ENCODE measurements around the gene CACNA1D. TPM values are rescaled to one million over a fixed set of nuclear protein-coding genes. Genes with fewer than 3 reads are reported as not detected.

Gene CACNA1D
- total RNA-seq, 2 donors from 2014 or later, result 0.68 to 1.5 TPM

- no peak for TF ChIP-seq CTCF (IDR thresholded peaks at IDR 0.05)
- H3K4me3 ChIP-seq, result no peak overlapping the region
- no peaks in the 10 kb centered on the region for H3K4me1 ChIP-seq (ENCODE audit: control insufficient read depth in 1 of 2, low read depth in 2 of 2)
- H3K27ac ChIP-seq, result no peak overlapping the region
- no peaks in the 10 kb centered on the region for H3K27me3 ChIP-seq (replicated peaks; ENCODE audit: insufficient read depth)
- no peaks in the 10 kb centered on the region for H3K9me3 ChIP-seq
- ATAC-seq (ENCODE audit: insufficient number of reproducible peaks, low FRiP score, low read depth), result no peak
- DNase-seq (ENCODE audit: low spot score), result no peak
- H3K36me3 ChIP-seq, result no peaks in the 10 kb centered on the region
These were observed 52.9 kb downstream of the CACNA1D start for GRCh38 chr3:53547327-53547726.

GRCh38 chr3:53550005-53550620 lies 55.7 kb downstream of the CACNA1D start:
- no peaks in the 10 kb centered on the region for H3K4me1 ChIP-seq (ENCODE audit: control insufficient read depth in 1 of 2, low read depth in 2 of 2)
- H3K9me3 ChIP-seq, result no peaks in the 10 kb centered on the region
- no peaks in the 10 kb centered on the region for H3K27me3 ChIP-seq (replicated peaks; ENCODE audit: insufficient read depth)
- H3K4me3 ChIP-seq, result no peak overlapping the region
- TF ChIP-seq CTCF (IDR thresholded peaks at IDR 0.05), result no peak
- no peak for ATAC-seq (ENCODE audit: insufficient number of reproducible peaks, low FRiP score, low read depth)
- no peak for DNase-seq (ENCODE audit: low spot score)
- H3K36me3 ChIP-seq, result no peaks in the 10 kb centered on the region
- no peak overlapping the region for H3K27ac ChIP-seq

- DNase-seq (ENCODE audit: low spot score) (no peak), ATAC-seq (ENCODE audit: insufficient number of reproducible peaks, low FRiP score, low read depth) (no peak)
- H3K36me3 ChIP-seq, result no peaks in the 10 kb centered on the region
- no peaks in the 10 kb centered on the region for H3K9me3 ChIP-seq
- TF ChIP-seq CTCF (IDR thresholded peaks at IDR 0.05), result no peak
- no peaks in the 10 kb centered on the region for H3K27me3 ChIP-seq (replicated peaks; ENCODE audit: insufficient read depth)
- H3K27ac ChIP-seq, result no peak overlapping the region
- H3K4me1 ChIP-seq (ENCODE audit: control insufficient read depth in 1 of 2, low read depth in 2 of 2), result no peaks in the 10 kb centered on the region
- no peak overlapping the region for H3K4me3 ChIP-seq
These were observed 56.9 kb downstream of the CACNA1D start for GRCh38 chr3:53551324-53551723.

GRCh38 chr3:53552730-53553129 lies 58.3 kb downstream of the CACNA1D start:
- Histone ChIP-seq H3K36me3 (no peaks in the 10 kb centered on the region), H3K27me3 (replicated peaks; ENCODE audit: insufficient read depth) (no peaks in the 10 kb centered on the region), H3K4me3 (no peak overlapping the region), H3K9me3 (no peaks in the 10 kb centered on the region), H3K27ac (no peak overlapping the region), H3K4me1 (ENCODE audit: control insufficient read depth in 1 of 2, low read depth in 2 of 2) (no peaks in the 10 kb centered on the region)
- DNase-seq (ENCODE audit: low spot score), result no peak
- TF ChIP-seq CTCF (IDR thresholded peaks at IDR 0.05), result no peak
- no peak for ATAC-seq (ENCODE audit: insufficient number of reproducible peaks, low FRiP score, low read depth)

GRCh38 chr3:53553200-53553599 lies 58.8 kb downstream of the CACNA1D start:
- no peak for TF ChIP-seq CTCF (IDR thresholded peaks at IDR 0.05)
- Histone ChIP-seq H3K4me3 (no peak overlapping the region), H3K9me3 (no peaks in the 10 kb centered on the region), H3K27ac (no peak overlapping the region), H3K27me3 (replicated peaks; ENCODE audit: insufficient read depth) (no peaks in the 10 kb centered on the region), H3K36me3 (no peaks in the 10 kb centered on the region), H3K4me1 (ENCODE audit: control insufficient read depth in 1 of 2, low read depth in 2 of 2) (no peaks in the 10 kb centered on the region)
- no peak for DNase-seq (ENCODE audit: low spot score)
- no peak for ATAC-seq (ENCODE audit: insufficient number of reproducible peaks, low FRiP score, low read depth)

All from thoracic aorta (tissue), 2 donors.